PC-3 (cell line): Measurements from ENCODE around the gene TUBGCP6. TPM values are rescaled to one million over a fixed set of nuclear protein-coding genes. Genes with fewer than 3 reads are reported as not detected.
A peak's percentile ranks its signal among the peaks of the same experiment; 100 is the strongest.

ENCODE experiments used
- ATAC-seq: fragments of 200-7000 bp; cut with Tn5 transposase; 2 replicates; pipeline ENCODE4 v1.9.1; 2020; ENCODE audit warnings: mild to moderate bottlenecking, moderate library complexity
- BruUV-seq: library from RNA; stranded (reverse); fragments of 400-500 nt; replicated peaks from 2 replicates; lab custom pipeline; 2021; lab: Mats Ljungman, UMichigan
- CTCF ChIA-PET: fragments of 300-600 bp; sonication (Branson Sonifier 250); formaldehyde crosslinking; loops from one replicate; lab custom pipeline; 2022; ENCODE audit warnings: antibody characterized with exemption; lab: Charles Lee
- POLR2A ChIA-PET: fragments of 300-600 bp; sonication (Branson Sonifier 250); formaldehyde crosslinking; loops from one replicate; lab custom pipeline; 2022; ENCODE audit warnings: antibody characterized with exemption; ENCODE audit not compliant: unreplicated experiment; lab: Charles Lee
- DNase-seq: peaks from one replicate; pipeline ENCODE4 v3.0.0-alpha.2; 2015
- H2AFZ ChIP-seq: fragments of 300-600 bp; sonication (generic); 2 replicates; pipeline ENCODE4 v1.6.0; 2016; ENCODE audit warnings: antibody characterized with exemption, low read length
- H3F3A ChIP-seq: fragments of 300-600 bp; sonication (generic); one replicate; pipeline ENCODE4 v1.6.0; 2017; ENCODE audit warnings: antibody characterized with exemption, low read length, control low read depth, mild to moderate bottlenecking; ENCODE audit not compliant: unreplicated experiment
- H3K27ac ChIP-seq: fragments of 300-600 bp; sonication (generic); 2 replicates; pipeline ENCODE4 v1.5.1; 2016; ENCODE audit warnings: mild to moderate bottlenecking, low read length
- H3K27me3 ChIP-seq: fragments of 300-600 bp; sonication (generic); 2 replicates; pipeline ENCODE4 v1.6.1; 2016; ENCODE audit warnings: low read length, mixed read lengths
- H3K36me3 ChIP-seq: fragments of 300-600 bp; sonication (generic); 2 replicates; pipeline ENCODE4 v1.6.1; 2016; ENCODE audit warnings: low read depth, mixed run types, low read length, mixed read lengths
- H3K4me1 ChIP-seq: fragments of 300-600 bp; sonication (generic); 2 replicates; pipeline ENCODE4 v1.5.1; 2016; ENCODE audit warnings: low read length; ENCODE audit not compliant: insufficient read depth
- H3K4me2 ChIP-seq: fragments of 300-600 bp; sonication (generic); 2 replicates; pipeline ENCODE4 v1.6.0; 2016; ENCODE audit warnings: low read length
- H3K4me3 ChIP-seq: fragments of 300-600 bp; sonication (generic); 2 replicates; pipeline ENCODE4 v1.5.1; 2016; ENCODE audit warnings: mild to moderate bottlenecking, low read length, mixed read lengths
- H3K79me2 ChIP-seq: fragments of 300-600 bp; sonication (generic); 2 replicates; pipeline ENCODE4 v1.6.1; 2017; ENCODE audit warnings: low read length, mixed read lengths
- H3K9ac ChIP-seq: fragments of 300-600 bp; sonication (generic); 2 replicates; pipeline ENCODE4 v1.6.0; 2016; ENCODE audit warnings: mild to moderate bottlenecking, low read length
- H3K9me2 ChIP-seq: fragments of 300-600 bp; sonication (generic); replicated peaks from 2 replicates; pipeline ENCODE4 v1.6.1; 2016; ENCODE audit warnings: mixed run types, low read length, mixed read lengths
- H3K9me3 ChIP-seq: fragments of 300-600 bp; sonication (generic); 2 replicates; pipeline ENCODE4 v1.6.1; 2016; ENCODE audit warnings: low read length, mixed read lengths
- H4K20me1 ChIP-seq: fragments of 300-600 bp; sonication (generic); 2 replicates; pipeline ENCODE4 v1.6.1; 2016; ENCODE audit warnings: low read length, mixed read lengths
- CTCF ChIP-seq: fragments of 300-600 bp; sonication (generic); conservative IDR thresholded peaks from 2 replicates; pipeline ENCODE4 v1.5.1; 2017; ENCODE audit warnings: antibody characterized with exemption, low read depth, mild to moderate bottlenecking, low read length
- EZH2 ChIP-seq: fragments of 300-600 bp; sonication (generic); IDR thresholded peaks from one replicate; pipeline ENCODE4 v1.6.1; 2017; ENCODE audit warnings: antibody characterized with exemption, mild to moderate bottlenecking, low read length; ENCODE audit not compliant: unreplicated experiment
- EZH2phosphoT487 ChIP-seq: fragments of 300-600 bp; sonication (generic); IDR thresholded peaks from 2 replicates; pipeline ENCODE4 v1.6.1; 2018; ENCODE audit warnings: mild to moderate bottlenecking, antibody characterized with exemption, low read length, borderline replicate concordance
- intact Hi-C: fragments of 100-400 bp; cut with micrococcal nuclease; formaldehyde crosslinking; loops from 2 replicates; pipeline ENCODE4 v1.9.0; 2023
- total RNA-seq: library from RNA; depleted of rRNA; stranded (reverse); fragments of >200 nt; gene quantifications from 2 replicates; pipeline ENCODE4 v1.2.3, GENCODE V29; 2014

Gene TUBGCP6
- total RNA-seq, 1 experiment from 2014 or later, result 32.1 TPM

- ATAC-seq, result no peak
- Histone ChIP-seq H3K9me2 (no peaks in the 10 kb centered on the region), H2AFZ (no peak overlapping the region), H4K20me1 (no peaks in the 10 kb centered on the region), H3K4me2 (no peak overlapping the region; the same call in 1 of the 2 replicates), H3K9me3 (no peaks in the 10 kb centered on the region), H3F3A (no peaks in the 10 kb centered on the region), H3K9ac (no peak overlapping the region), H3K4me1 (no peaks in the 10 kb centered on the region), H3K27me3 (no peaks in the 10 kb centered on the region), H3K79me2 (no peaks in the 10 kb centered on the region; the same call in 1 of the 2 replicates), H3K4me3 (no peak overlapping the region), H3K36me3 (no peaks in the 10 kb centered on the region), H3K27ac (no peak overlapping the region)
- DNase-seq, result no peak
- CTCF ChIA-PET, result no interaction called here
- intact Hi-C loops, result no loop called here
- TF ChIP-seq EZH2phosphoT487 (no peak), CTCF (no peak), EZH2 (no peak)
- no TSS peak for BruUV-seq
- POLR2A ChIA-PET, result no interaction called here
Observed at GRCh38 chr22:50171965-50172421, 72.8 kb downstream of the TUBGCP6 start.

- Histone ChIP-seq H3K9me3 (no peaks in the 10 kb centered on the region), H3K27me3 (no peaks in the 10 kb centered on the region), H4K20me1 (no peaks in the 10 kb centered on the region), H2AFZ (peak overlapping the region; percentile 63; the same call in 1 of the 2 replicates), H3K4me1 (no peaks in the 10 kb centered on the region), H3K79me2 (no peaks in the 10 kb centered on the region; the same call in 1 of the 2 replicates), H3K4me3 (peak overlapping the region; percentile 68), H3K36me3 (no peaks in the 10 kb centered on the region), H3K27ac (no peak overlapping the region), H3K4me2 (peak overlapping the region; percentile 86), H3K9me2 (no peaks in the 10 kb centered on the region), H3K9ac (peak overlapping the region; percentile 15; the same call in 1 of the 2 replicates), H3F3A (no peaks in the 10 kb centered on the region)
- CTCF ChIA-PET, result no interaction called here
- intact Hi-C loops, result no loop called here
- no peak for TF ChIP-seq EZH2phosphoT487
- TF ChIP-seq EZH2, result no peak
- no peak for TF ChIP-seq CTCF
- no peak for DNase-seq
- BruUV-seq, result no TSS peak
- no peak for ATAC-seq
- POLR2A ChIA-PET, result no interaction called here
Observed at GRCh38 chr22:50171319-50171964, 73.4 kb downstream of the TUBGCP6 start.
